CD4-positive, alpha-beta T cell treated with Interleukin-6 for 4 hours (primary cell): ENCODE results near the gene LILRB4.
"Not testable (repeated sequence)": the region's sequence is repeated elsewhere in the genome, so short reads cannot be mapped to it uniquely, and the experiment has no call there.

ENCODE experiments used
- DNase-seq: peaks from one replicate; pipeline ENCODE4 v3.0.0-alpha.2; 2020; ENCODE audit warnings: mixed read lengths

Gene LILRB4

GRCh38 chr19:54662730-54663129 is at the start of gene LILRB4:
LILRB4 (plus strand) TSS chr19:54662985; CDS start chr19:54663034, 49 bp downstream.
- no peak for DNase-seq

- no peak for DNase-seq
Measured at GRCh38 chr19:54614726-54615125, 48.1 kb upstream of the LILRB4 start.

GRCh38 chr19:54616057-54616456 is 46.7 kb upstream of the LILRB4 start:
- DNase-seq: no peak

- DNase-seq: no peak
Measured at GRCh38 chr19:54616821-54617560, 45.8 kb upstream of the LILRB4 start.

GRCh38 chr19:54620464-54620863 is 42.3 kb upstream of the LILRB4 start:
- no peak for DNase-seq

GRCh38 chr19:54622431-54622830 is 40.4 kb upstream of the LILRB4 start:
- no peak for DNase-seq

GRCh38 chr19:54624234-54624633 is 38.6 kb upstream of the LILRB4 start:
- not testable (repeated sequence) for DNase-seq

GRCh38 chr19:54624934-54625730 is 37.7 kb upstream of the LILRB4 start:
- DNase-seq: not testable (repeated sequence)

- no peak for DNase-seq
Measured at GRCh38 chr19:54626757-54627156, 36.0 kb upstream of the LILRB4 start.

- DNase-seq: not testable (repeated sequence)
Measured at GRCh38 chr19:54627912-54628311, 34.9 kb upstream of the LILRB4 start.

GRCh38 chr19:54630262-54630661 is 32.5 kb upstream of the LILRB4 start, which contains the start of gene LILRB1:
LILRB1 (plus strand) TSS chr19:54630484; CDS start chr19:54631074, 590 bp downstream.
- not testable (repeated sequence) for DNase-seq

GRCh38 chr19:54630782-54631181 is 32.0 kb upstream of the LILRB4 start:
- DNase-seq: no peak

GRCh38 chr19:54631489-54632337 is 31.1 kb upstream of the LILRB4 start:
- not testable (repeated sequence) for DNase-seq

GRCh38 chr19:54632517-54632916 is 30.3 kb upstream of the LILRB4 start:
- DNase-seq: not testable (repeated sequence)

- DNase-seq: no peak
Measured at GRCh38 chr19:54633401-54633800, 29.4 kb upstream of the LILRB4 start.

GRCh38 chr19:54636081-54636480 is 26.7 kb upstream of the LILRB4 start:
- not testable (repeated sequence) for DNase-seq

- DNase-seq: no peak
Measured at GRCh38 chr19:54638683-54639082, 24.1 kb upstream of the LILRB4 start.

- not testable (repeated sequence) for DNase-seq
Measured at GRCh38 chr19:54642953-54643352, 19.8 kb upstream of the LILRB4 start.

- not testable (repeated sequence) for DNase-seq
Measured at GRCh38 chr19:54643583-54643982, 19.2 kb upstream of the LILRB4 start.

- no peak for DNase-seq
Measured at GRCh38 chr19:54644056-54644455, 18.7 kb upstream of the LILRB4 start.

- DNase-seq: no peak
Measured at GRCh38 chr19:54646331-54646841, 16.4 kb upstream of the LILRB4 start.

- no peak for DNase-seq
Measured at GRCh38 chr19:54648129-54648528, 14.7 kb upstream of the LILRB4 start.
